ENCODE measurements around the gene OSBPL2.

- TF ChIP-seq POLR2AphosphoS5 (IDR thresholded peaks at IDR 0.05; ENCODE audit: low read depth, low read length): no peak
- TF ChIP-seq CTCF (IDR thresholded peaks at IDR 0.05): no peak
- TF ChIP-seq TCF7L2 (IDR thresholded peaks at IDR 0.05; ENCODE audit: low read depth, low read length): no peak
- no peak for TF ChIP-seq SIN3A (IDR thresholded peaks at IDR 0.05; ENCODE audit: borderline replicate concordance, insufficient read depth, low read depth, low read length)
Observed at GRCh38 chr20:62265365-62265764, 27.0 kb downstream of the OSBPL2 start.
